Suprapubic skin (tissue), 3 donors: ENCODE data around the gene SMIM24.

Source experiments
- CTCF ChIP-seq, 2 donors: fragments of 200-600 bp in 1 of 2; fragments of 450-650 bp in 1 of 2; sonication (generic) in 1 of 2; IDR thresholded peaks; one replicate each; pipeline ENCODE4 v1.5.1; 2016 to 2019; ENCODE audit warnings: antibody characterized with exemption in 2 of 2, mild to moderate bottlenecking in 1 of 2, moderate library complexity in 1 of 2
- EP300 ChIP-seq: sonication (generic); formaldehyde crosslinking; IDR thresholded peaks from one replicate; pipeline ENCODE4 v1.6.1; 2017; ENCODE audit warnings: antibody characterized with exemption
- POLR2A ChIP-seq, 2 donors: fragments of 450-650 bp; IDR thresholded peaks; one replicate each; pipeline ENCODE4 v1.6.1; 2017; ENCODE audit warnings: antibody characterized with exemption in 2 of 2, mild to moderate bottlenecking in 2 of 2, moderate library complexity in 2 of 2

GRCh38 chr19:3452171-3452941, 28.0 kb downstream of the SMIM24 start:
- TF ChIP-seq POLR2A (IDR thresholded peaks at IDR 0.05), result no peak
- no peak for TF ChIP-seq EP300
- TF ChIP-seq CTCF (IDR thresholded peaks at IDR 0.05), result no peak
